Muscle of back (tissue), 11 donors: ENCODE measurements around the gene ZFP36L1. TPM values are rescaled to one million over a fixed set of nuclear protein-coding genes. Genes with fewer than 3 reads are reported as not detected.

Experiments
- DNase-seq, 3 donors: peaks; one replicate each; pipeline versions ENCODE4 v3.0.0 to v3.0.0-alpha.2; 2013
- polyA plus RNA-seq, 10 donors: library from polyadenylated mRNA; unstranded; fragments of 120-200 nt; gene quantifications; one replicate each; pipeline ENCODE4 v1.2.1, GENCODE V29; 2013; ENCODE audit not compliant: insufficient read length in 10 of 10

Gene ZFP36L1
- polyA plus RNA-seq, 10 donors = 149 to 235 (median 191) TPM

GRCh38 chr14:68741839-68742470 lies 50.9 kb downstream of the ZFP36L1 start:
- no peak for DNase-seq

DNA sequence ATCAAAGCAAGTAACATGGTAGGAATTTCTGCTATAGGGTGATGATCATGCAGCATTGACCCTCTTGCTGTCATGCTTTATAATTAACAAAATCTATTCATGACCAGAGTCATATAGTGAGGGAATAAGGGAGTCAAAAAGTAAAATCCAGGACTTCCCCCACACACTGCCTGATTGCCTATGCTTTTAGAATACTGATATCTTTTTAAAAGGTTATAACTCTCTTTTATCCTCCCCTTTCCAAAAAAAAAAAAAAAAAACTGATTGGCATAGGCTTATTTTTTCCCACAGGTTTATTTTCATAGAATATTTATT lies 51.4 kb downstream of the ZFP36L1 start:
- no peak for DNase-seq

DNA sequence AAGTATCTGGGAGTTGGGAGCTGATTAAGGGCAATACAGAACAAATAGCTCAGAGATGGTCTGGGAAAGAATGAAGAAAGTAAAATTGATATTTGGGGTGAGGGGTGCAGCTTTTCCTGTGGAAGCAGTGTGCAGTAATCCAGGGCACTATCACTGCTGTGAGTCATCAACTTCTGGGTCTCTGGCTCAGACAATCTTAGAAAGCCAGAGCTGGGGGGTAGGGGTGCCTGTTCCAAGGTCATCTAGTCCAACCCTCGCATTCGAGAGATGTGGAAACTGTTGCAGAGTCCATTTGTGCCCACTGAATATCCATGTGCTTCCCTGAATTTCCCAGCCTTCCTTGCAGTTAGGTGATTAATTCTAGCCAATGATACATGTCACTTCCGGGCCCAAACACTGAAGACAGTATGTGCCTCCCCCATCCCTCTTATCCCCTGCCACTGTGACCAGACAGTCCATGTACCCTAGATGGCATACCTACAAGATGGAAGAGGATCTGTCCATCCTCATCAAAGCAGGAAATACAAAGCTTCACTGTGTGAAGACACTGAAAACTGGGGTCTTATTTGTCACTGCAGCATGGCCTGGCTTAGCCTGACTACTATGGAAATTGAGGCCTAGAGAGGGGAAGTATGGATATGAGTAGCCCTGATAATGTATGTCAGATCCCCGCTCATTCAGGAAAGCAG lies 51.9 kb downstream of the ZFP36L1 start:
- DNase-seq = no peak

DNA sequence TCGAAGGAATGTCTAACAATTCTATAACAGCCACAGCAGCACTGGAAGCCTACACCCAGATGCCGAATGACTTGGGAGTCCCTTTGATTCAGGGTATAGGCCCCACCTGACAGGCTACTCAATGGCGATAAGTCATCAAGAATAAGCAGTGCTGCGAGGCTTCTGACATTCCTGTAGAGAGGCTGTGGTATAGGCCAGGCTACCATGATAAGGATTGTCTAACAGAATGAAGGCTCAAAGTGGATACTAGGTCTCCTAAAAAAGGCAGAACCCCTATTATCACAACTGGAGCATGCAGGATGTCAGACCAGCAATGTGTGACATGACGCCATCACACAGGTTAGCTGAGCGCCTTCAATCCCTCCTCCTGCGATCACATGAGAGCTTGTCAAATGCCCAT lies 53.2 kb downstream of the ZFP36L1 start:
- DNase-seq = no peak

- DNase-seq = no peak
These were observed 54.3 kb downstream of the ZFP36L1 start for GRCh38 chr14:68738559-68738958.

Other genes starting within 250 kb of the ZFP36L1 start
- 10 to 100 TPM; 37.5 to 58.3 (median 46.4) TPM for gene ACTN1, start 186.2 kb upstream of the ZFP36L1 start, polyA plus RNA-seq